ENCODE data around the gene KCNMA1.

KCNMA1 gene

GRCh38 chr10:77051837-77052236, 585.8 kb downstream of the KCNMA1 start:
- DNase-seq: no peak

GRCh38 chr10:77049896-77050295, 587.7 kb downstream of the KCNMA1 start:
- no peak for DNase-seq

- no peak for DNase-seq
Observed at GRCh38 chr10:77049146-77049545, 588.5 kb downstream of the KCNMA1 start.

GRCh38 chr10:77045085-77045484, 592.5 kb downstream of the KCNMA1 start:
- DNase-seq: no peak

- DNase-seq: no peak
Observed at GRCh38 chr10:77043420-77043763, 594.2 kb downstream of the KCNMA1 start.

- no peak for DNase-seq
Observed at GRCh38 chr10:77042706-77043419, 594.7 kb downstream of the KCNMA1 start.

- DNase-seq: no peak
Observed at GRCh38 chr10:77041636-77042258, 595.9 kb downstream of the KCNMA1 start.

- DNase-seq: no peak
Observed at GRCh38 chr10:77038407-77038806, 599.2 kb downstream of the KCNMA1 start.

- DNase-seq: peak; percentile 41 to 62
Observed at GRCh38 chr10:77037735-77038403, 599.7 kb downstream of the KCNMA1 start.

GRCh38 chr10:77036993-77037734, 600.4 kb downstream of the KCNMA1 start:
- no peak for DNase-seq

- DNase-seq: no peak
Observed at GRCh38 chr10:77036276-77036675, 601.3 kb downstream of the KCNMA1 start.

- no peak for DNase-seq
Observed at GRCh38 chr10:77034795-77035194, 602.8 kb downstream of the KCNMA1 start.

GRCh38 chr10:77034240-77034639, 603.4 kb downstream of the KCNMA1 start:
- no peak for DNase-seq

GRCh38 chr10:77032188-77032570, 605.4 kb downstream of the KCNMA1 start:
- no peak for DNase-seq

GRCh38 chr10:77031531-77032187, 605.9 kb downstream of the KCNMA1 start:
- no peak for DNase-seq

- no peak for DNase-seq
Observed at GRCh38 chr10:77030974-77031373, 606.6 kb downstream of the KCNMA1 start.

- no peak for DNase-seq
Observed at GRCh38 chr10:77029777-77030717, 607.6 kb downstream of the KCNMA1 start.

GRCh38 chr10:77028042-77028441, 609.6 kb downstream of the KCNMA1 start:
- DNase-seq: no peak

GRCh38 chr10:77027576-77027975, 610.0 kb downstream of the KCNMA1 start:
- no peak for DNase-seq

- no peak for DNase-seq
Observed at GRCh38 chr10:77027141-77027540, 610.5 kb downstream of the KCNMA1 start.

GRCh38 chr10:77026148-77026547, 611.5 kb downstream of the KCNMA1 start:
- DNase-seq: no peak

- no peak for DNase-seq
Observed at GRCh38 chr10:77024461-77024860, 613.1 kb downstream of the KCNMA1 start.
